Prostate gland (tissue), 2 donors: Measurements from ENCODE around the gene IRF7.
"Not testable (repeated sequence)": the region's sequence is repeated elsewhere in the genome, so short reads cannot be mapped to it uniquely, and the experiment has no call there.

Experiments used
- POLR2A ChIP-seq: fragments of 450-650 bp; IDR thresholded peaks from one replicate; pipeline ENCODE4 v1.6.1; 2016; ENCODE audit warnings: antibody characterized with exemption, mild to moderate bottlenecking
- TF ChIP-seq, protein P1 (sequence below), 4 experiments: fragments of 200-600 bp in 2 of 4; fragments of 450-650 bp in 2 of 4; sonication (generic) in 2 of 4; IDR thresholded peaks; 1 replicate in 3 of 4; 2 replicates in 1 of 4; pipeline ENCODE4 v1.5.1; 2016 to 2019; ENCODE audit warnings: antibody characterized with exemption in 4 of 4, mild to moderate bottlenecking in 2 of 4, moderate library complexity in 2 of 4

DNA sequence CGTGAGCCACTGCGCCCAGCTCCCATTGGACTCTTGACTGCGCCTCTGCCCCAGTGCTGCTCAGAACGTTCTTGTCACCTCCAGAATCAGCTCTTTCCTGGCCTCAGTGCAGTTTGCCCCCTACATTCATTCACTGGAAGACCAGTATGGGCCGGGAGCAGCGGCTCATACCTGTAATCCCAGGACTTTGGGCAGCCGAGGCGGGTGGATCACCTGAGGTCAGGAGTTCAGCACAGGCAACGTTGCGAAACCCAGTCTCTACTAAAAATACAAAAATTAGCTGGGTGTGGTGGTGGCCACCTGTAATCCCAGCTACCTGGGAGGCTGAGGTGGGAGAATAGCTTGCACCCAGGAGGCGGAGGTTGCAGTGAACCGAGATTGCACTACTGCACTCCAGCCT, 38.7 kb upstream of the IRF7 start:
- TF ChIP-seq, protein P1, sequence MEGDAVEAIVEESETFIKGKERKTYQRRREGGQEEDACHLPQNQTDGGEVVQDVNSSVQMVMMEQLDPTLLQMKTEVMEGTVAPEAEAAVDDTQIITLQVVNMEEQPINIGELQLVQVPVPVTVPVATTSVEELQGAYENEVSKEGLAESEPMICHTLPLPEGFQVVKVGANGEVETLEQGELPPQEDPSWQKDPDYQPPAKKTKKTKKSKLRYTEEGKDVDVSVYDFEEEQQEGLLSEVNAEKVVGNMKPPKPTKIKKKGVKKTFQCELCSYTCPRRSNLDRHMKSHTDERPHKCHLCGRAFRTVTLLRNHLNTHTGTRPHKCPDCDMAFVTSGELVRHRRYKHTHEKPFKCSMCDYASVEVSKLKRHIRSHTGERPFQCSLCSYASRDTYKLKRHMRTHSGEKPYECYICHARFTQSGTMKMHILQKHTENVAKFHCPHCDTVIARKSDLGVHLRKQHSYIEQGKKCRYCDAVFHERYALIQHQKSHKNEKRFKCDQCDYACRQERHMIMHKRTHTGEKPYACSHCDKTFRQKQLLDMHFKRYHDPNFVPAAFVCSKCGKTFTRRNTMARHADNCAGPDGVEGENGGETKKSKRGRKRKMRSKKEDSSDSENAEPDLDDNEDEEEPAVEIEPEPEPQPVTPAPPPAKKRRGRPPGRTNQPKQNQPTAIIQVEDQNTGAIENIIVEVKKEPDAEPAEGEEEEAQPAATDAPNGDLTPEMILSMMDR (IDR thresholded peaks at IDR 0.05), result not testable (repeated sequence)
- not testable (repeated sequence) for TF ChIP-seq POLR2A
